HG02798 (cell line): Measurements from ENCODE around the gene HLA-DPA1.

ENCODE experiments used
- ATAC-seq: cut with Tn5 transposase; IDR thresholded peaks from one replicate; pipeline ENCODE4 v1.9.1; 2021; ENCODE audit warnings: mild to moderate bottlenecking; ENCODE audit not compliant: unreplicated experiment, poor library complexity

Gene HLA-DPA1

DNA sequence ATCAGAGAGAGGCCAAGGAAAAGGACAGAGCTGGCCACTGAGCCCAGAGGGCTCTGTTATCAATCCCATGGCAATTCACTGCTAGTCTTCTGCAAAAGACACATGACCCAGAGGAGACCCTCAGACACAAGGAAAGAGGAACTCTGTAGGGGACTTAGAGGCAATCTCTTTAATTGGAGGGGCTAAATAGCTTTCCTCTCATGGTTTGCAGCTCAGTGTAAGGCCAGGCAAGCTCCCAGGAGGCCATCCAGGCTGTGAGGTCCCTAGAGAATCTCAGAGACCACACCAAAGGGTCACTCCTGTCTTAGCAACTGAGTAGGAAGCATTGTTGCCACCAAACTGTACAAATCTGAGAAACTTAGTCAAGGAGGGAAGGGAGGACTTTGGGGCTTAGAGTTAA, 54.1 kb downstream of the HLA-DPA1 start:
- peak; percentile 20 for ATAC-seq

DNA sequence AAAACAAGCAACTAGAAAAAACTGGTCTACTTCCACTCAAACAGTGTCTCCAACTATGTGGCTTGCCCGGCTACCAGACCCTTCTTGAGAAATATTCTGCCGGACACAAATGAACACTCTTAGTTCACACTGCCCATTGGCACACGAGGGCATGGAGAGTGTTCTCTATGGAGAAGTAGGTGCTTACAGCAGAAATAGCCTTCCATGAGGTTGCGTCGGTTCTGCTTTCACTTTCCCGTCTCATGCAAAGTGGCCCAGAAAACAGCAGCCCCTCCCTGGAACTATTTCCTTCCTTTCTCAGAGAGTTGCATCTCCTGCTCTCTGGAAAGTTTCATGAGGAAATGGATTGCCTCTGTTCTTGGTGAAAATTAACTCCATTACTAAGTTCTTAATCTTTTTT, 54.5 kb downstream of the HLA-DPA1 start:
- ATAC-seq: peak; percentile 63

DNA sequence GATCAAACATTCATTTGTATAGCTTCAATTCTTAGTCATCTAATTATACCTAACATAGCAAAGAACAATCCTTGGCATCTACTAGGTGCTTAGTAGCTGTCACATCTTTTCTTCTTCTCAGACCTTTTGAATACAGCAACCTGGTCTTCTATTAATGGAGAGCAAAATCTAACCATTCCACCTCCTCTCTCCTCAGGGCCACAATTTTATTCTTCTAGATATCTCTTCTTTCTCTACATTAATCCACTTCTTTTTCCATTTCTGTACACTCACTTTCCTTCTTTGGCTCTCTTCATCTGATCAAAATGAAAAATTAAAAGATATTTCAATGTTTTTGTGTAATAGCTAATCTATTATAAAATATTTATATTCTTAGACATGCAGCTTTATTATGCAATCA, 55.0 kb downstream of the HLA-DPA1 start:
- no peak for ATAC-seq

DNA sequence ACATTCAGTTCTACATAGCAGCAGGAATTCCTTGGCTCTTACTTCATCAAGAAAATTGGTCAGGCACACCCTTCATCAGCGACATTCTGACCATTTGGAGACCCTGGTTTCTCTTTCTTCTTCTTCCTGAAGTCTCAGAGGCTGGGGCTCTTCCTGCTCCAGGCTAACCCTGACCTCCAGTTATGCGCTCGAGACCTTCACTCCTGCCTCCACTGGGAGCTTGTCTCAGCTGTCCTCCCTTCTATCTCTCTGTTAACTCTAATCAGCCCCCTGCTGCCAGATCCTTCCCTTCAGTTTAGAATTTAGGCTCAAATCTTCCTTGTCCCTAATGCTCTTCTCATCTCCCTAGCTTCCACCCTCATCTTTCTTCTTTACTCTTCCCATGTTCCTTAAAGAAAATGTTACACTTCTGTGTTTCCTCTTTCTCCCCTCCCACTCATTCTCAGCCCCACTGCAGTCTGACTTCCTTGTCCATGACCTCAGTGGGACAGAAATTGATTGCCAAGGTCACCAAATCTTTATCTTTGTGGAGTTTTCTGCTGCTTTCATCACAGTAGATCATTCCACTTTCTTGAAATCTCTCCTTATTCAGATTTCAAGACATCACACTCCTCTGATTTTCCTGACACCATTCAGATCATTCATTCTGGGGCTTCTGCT, 55.6 kb downstream of the HLA-DPA1 start:
- no peak for ATAC-seq

DNA sequence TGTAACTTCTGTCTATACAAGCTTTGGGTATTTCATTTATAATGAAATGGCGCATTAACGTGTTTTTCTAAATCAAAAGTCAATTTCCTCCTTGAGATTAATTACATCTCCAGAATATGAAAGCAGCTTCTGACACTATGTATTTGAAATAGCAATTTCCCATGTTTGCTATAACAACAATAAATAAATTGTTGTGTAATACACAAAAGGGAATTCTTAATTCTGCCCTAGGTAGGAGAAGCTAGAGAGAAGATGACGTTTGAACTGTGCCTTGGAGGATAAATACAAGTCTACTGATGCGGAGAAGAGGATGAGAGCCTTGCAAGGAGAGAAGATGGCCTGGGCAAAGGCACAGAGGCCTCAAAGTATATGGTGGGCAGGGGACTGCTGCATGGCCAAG, 56.4 kb downstream of the HLA-DPA1 start:
- no peak for ATAC-seq

DNA sequence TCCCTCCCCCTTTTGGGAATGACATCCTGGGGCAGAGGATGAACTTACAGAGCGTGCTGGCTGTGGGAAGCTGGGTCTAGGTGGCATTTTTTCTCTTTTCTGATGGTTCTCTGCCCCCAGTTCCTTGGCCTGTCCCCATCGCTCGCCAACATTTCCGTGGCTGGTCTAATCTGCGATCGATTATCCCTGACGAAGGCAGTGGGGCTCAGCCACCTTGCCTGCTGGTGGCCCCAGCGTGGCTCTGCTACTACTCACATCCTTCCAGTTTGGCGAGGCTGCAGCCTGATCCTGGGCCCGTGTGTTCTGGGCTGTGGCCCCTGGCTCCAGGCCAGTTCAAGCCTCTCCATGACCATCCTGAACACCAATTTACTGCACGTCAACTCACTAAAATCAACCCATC, 57.7 kb downstream of the HLA-DPA1 start:
- ATAC-seq: no peak

DNA sequence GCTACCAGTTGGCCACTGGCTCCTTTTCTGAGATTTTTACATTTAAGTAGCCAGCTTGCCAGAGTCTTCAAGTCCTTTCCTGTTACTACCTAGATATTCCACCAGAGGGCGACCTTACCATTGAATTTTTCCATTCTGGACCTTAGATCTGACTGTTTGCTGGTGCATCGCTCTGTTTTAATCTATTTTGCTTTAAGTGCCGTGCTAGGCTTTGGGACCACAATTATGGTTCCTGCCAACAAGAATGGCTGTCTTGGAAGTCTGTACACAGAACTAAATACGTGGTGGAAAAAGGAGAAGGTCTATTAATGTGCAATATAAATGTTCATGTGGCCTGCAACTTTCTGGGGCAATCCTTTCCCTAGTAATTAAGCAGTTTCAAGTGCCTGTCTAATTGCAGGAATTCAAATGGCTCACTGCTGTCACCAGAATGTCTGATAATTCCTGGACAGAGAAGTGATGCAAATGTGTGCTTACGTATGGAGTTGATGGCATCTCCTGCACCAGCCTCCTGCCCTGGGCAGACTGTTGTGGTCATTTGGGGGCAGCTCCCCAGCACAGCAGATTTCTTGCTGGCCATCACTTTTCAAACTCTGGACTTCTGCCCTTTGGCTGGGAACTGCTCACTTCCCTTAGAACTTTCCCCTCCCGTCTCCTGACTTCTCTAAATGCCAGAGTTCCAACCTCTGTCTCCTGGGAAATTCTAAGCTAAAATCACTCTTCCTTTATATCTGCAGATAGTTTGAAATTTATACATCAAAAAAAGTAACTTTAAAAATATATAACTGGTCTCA, 58.4 kb downstream of the HLA-DPA1 start:
- no peak for ATAC-seq
